Tibial nerve (tissue), 4 donors: ENCODE measurements around the gene DDX39B. TPM values are rescaled to one million over a fixed set of nuclear protein-coding genes. Genes with fewer than 3 reads are reported as not detected.

Source experiments
- DNase-seq, 2 donors: peaks; one replicate each; pipeline ENCODE4 v3.0.0-alpha.2; 2019; ENCODE audit warnings: low spot score in 2 of 2
- H3K27ac ChIP-seq, 4 donors: fragments of 200-600 bp; sonication (generic) in 3 of 4; one replicate each; pipeline ENCODE4 v1.5.1; 2017 to 2019; ENCODE audit warnings: mild to moderate bottlenecking in 1 of 4
- H3K27me3 ChIP-seq, 2 donors: fragments of 200-600 bp; sonication (generic) in 1 of 2; one replicate each; pipeline versions ENCODE4 v1.5.1 to v1.6.0; 2017 to 2019
- H3K36me3 ChIP-seq, 3 donors: fragments of 200-600 bp; sonication (generic); one replicate each; pipeline ENCODE4 v1.5.1; 2018 to 2019
- H3K4me1 ChIP-seq, 4 donors: fragments of 200-600 bp; sonication (generic) in 3 of 4; one replicate each; pipeline ENCODE4 v1.5.1; 2017 to 2019
- H3K4me3 ChIP-seq, 4 donors: fragments of 200-600 bp; sonication (generic) in 3 of 4; one replicate each; pipeline ENCODE4 v1.5.1; 2017 to 2019; ENCODE audit warnings: mild to moderate bottlenecking in 1 of 4, moderate library complexity in 1 of 4
- H3K9me3 ChIP-seq, 4 donors: fragments of 200-600 bp; sonication (generic) in 3 of 4; one replicate each; pipeline ENCODE4 v1.5.1; 2017 to 2019
- EP300 ChIP-seq, 2 donors: sonication (generic); formaldehyde crosslinking; IDR thresholded peaks; one replicate each; pipeline ENCODE4 v1.6.1; 2017; ENCODE audit warnings: antibody characterized with exemption in 2 of 2, mild to moderate bottlenecking in 1 of 2
- POLR2A ChIP-seq, 2 donors: fragments of 450-650 bp; IDR thresholded peaks; one replicate each; pipeline ENCODE4 v1.6.1; 2017; ENCODE audit warnings: antibody characterized with exemption in 2 of 2, mild to moderate bottlenecking in 2 of 2, moderate library complexity in 2 of 2
- WGBS, 2 donors: methylation state at CpG; one replicate each; pipeline ENCODE4 v1.1.5; 2018; 5-methylcytosine and 5-hydroxymethylcytosine counted together
- total RNA-seq, 4 donors: library from RNA; depleted of rRNA; stranded (reverse); fragments of >200 nt; gene quantifications; one replicate each; pipeline ENCODE4 v1.1.0, GENCODE V29; 2016
- TF ChIP-seq, protein P1 (sequence below), 5 experiments: fragments of 200-600 bp in 3 of 5; fragments of 450-650 bp in 2 of 5; sonication (generic) in 3 of 5; IDR thresholded peaks; one replicate each; pipeline ENCODE4 v1.5.1; 2016 to 2019; ENCODE audit warnings: antibody characterized with exemption in 5 of 5, mild to moderate bottlenecking in 3 of 5, moderate library complexity in 2 of 5

The DDX39B gene
- total RNA-seq, 4 donors from 2014 or later, result 306 to 436 (median 358) TPM

DNA sequence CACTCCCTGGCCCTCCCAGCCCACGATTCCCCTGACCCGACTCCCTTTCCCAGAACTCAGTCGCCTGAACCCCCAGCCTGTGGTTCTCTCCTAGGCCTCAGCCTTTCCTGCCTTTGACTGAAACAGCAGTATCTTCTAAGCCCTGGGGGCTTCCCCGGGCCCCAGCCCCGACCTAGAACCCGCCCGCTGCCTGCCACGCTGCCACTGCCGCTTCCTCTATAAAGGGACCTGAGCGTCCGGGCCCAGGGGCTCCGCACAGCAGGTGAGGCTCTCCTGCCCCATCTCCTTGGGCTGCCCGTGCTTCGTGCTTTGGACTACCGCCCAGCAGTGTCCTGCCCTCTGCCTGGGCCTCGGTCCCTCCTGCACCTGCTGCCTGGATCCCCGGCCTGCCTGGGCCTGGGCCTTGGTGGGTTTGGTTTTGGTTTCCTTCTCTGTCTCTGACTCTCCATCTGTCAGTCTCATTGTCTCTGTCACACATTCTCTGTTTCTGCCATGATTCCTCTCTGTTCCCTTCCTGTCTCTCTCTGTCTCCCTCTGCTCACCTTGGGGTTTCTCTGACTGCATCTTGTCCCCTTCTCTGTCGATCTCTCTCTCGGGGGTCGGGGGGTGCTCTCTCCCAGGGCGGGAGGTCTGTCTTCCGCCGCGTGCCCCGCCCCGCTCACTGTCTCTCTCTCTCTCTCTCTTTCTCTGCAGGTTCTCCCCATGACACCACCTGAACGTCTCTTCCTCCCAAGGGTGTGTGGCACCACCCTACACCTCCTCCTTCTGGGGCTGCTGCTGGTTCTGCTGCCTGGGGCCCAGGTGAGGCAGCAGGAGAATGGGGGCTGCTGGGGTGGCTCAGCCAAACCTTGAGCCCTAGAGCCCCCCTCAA is 30.5 kb upstream of the DDX39B start, which contains the start of gene LTA:
TSS of gene LTA (plus strand) at position 249 of the 871 bp plus-strand sequence. CDS start at position 703, 454 bp downstream.
- peak within 1 kb of the TSS in 1 of 4 donors; percentile 29 for H3K4me3 ChIP-seq
- H3K36me3 ChIP-seq, result no peaks in the 10 kb centered on the region
- peaks cover 0 to 6% of the 10 kb centered on the region in 2 donors for H3K27me3 ChIP-seq
- H3K9me3 ChIP-seq, result no peaks in the 10 kb centered on the region
- H3K27ac ChIP-seq, result peak within 1 kb of the TSS in 1 of 4 donors; percentile 79
- no peak for TF ChIP-seq POLR2A (IDR thresholded peaks at IDR 0.05)
- WGBS, 2 donors, result 82 to 83% methylated on average over 27 of the region's 27 CpGs
- H3K4me1 ChIP-seq, result peaks cover 0 to 11% (median 0%) of the 10 kb centered on the region in 4 donors
- DNase-seq, result no peak

DNA sequence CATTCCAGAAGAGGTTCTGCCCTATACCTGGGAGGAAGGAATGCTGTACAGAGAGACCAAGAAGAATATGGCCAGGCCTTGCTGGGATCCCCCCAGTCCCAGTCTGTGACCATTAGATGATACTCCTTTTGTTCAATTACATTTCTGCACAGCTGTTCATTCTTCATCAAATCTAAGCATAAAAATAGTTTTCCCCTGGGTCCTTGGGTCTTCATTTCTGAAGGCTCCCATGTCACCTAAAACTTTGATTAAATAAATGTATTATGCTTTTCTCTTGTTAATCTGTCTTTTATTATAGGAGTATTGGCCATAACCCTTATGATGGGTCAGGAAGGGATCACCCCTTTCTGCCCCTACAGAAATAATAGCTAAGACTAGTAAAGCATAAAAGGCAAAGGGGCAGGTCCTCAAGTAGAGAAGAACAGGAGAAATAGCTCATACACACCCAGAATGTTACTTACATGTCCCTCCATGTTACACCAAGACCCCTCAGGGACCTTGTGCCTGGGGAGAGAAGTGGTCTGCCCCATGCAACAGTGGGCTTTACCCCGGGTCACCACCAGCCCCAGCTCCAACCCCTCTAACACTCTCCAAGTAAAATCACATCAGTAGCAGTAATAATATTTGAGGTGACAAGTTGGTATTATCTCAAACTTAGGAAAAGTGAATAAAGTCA is 28.2 kb upstream of the DDX39B start:
- DNase-seq, result no peak
- TF ChIP-seq EP300 (IDR thresholded peaks at IDR 0.05), result no peak
- TF ChIP-seq, protein P1, sequence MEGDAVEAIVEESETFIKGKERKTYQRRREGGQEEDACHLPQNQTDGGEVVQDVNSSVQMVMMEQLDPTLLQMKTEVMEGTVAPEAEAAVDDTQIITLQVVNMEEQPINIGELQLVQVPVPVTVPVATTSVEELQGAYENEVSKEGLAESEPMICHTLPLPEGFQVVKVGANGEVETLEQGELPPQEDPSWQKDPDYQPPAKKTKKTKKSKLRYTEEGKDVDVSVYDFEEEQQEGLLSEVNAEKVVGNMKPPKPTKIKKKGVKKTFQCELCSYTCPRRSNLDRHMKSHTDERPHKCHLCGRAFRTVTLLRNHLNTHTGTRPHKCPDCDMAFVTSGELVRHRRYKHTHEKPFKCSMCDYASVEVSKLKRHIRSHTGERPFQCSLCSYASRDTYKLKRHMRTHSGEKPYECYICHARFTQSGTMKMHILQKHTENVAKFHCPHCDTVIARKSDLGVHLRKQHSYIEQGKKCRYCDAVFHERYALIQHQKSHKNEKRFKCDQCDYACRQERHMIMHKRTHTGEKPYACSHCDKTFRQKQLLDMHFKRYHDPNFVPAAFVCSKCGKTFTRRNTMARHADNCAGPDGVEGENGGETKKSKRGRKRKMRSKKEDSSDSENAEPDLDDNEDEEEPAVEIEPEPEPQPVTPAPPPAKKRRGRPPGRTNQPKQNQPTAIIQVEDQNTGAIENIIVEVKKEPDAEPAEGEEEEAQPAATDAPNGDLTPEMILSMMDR (IDR thresholded peaks at IDR 0.05), result no peak
- TF ChIP-seq POLR2A (IDR thresholded peaks at IDR 0.05), result no peak
- H3K36me3 ChIP-seq, result no peaks in the 10 kb centered on the region
- H3K4me3 ChIP-seq, result no peak overlapping the region
- no peaks in the 10 kb centered on the region for H3K9me3 ChIP-seq
- H3K27me3 ChIP-seq, result peaks cover 0 to 6% of the 10 kb centered on the region in 2 donors
- peaks cover 0 to 9% (median 0%) of the 10 kb centered on the region in 4 donors for H3K4me1 ChIP-seq
- 82 to 90% methylated on average over 1 of the region's 1 CpG for WGBS, 2 donors
- no peak overlapping the region for H3K27ac ChIP-seq

DNA sequence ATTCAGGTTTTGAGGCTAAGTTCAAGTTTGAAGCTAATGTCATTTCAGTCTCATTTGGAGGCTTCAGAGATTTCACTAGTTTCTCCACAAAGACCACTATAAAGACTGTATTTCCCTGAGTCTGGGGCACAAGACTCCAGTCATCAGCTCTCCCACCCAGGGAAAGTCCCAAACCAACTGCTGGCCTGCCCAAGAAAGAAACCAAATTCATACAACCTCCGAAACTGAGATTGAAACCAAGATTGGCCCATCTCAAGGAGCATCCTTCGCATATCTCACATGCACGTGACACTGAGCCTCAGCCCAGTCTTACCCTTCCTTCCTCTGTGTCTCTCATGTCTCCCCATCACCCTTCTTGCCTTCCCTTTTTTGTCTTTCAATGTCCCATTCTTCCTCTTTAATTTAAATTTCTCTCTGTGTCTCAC is 26.7 kb upstream of the DDX39B start:
- WGBS, 2 donors, result 64 to 73% methylated on average over 3 of the region's 3 CpGs
- Histone ChIP-seq H3K9me3 (no peaks in the 10 kb centered on the region), H3K36me3 (no peaks in the 10 kb centered on the region), H3K27me3 (peaks cover 0 to 6% of the 10 kb centered on the region in 2 donors), H3K4me3 (no peak overlapping the region), H3K4me1 (peaks cover 0 to 3% (median 0%) of the 10 kb centered on the region in 4 donors), H3K27ac (no peak overlapping the region)
- no peak for DNase-seq
- TF ChIP-seq EP300 (IDR thresholded peaks at IDR 0.05), result peak in 1 of 2 donors; percentile 19
- TF ChIP-seq, protein P1 (IDR thresholded peaks at IDR 0.05), result no peak
- TF ChIP-seq POLR2A (IDR thresholded peaks at IDR 0.05), result no peak

DNA sequence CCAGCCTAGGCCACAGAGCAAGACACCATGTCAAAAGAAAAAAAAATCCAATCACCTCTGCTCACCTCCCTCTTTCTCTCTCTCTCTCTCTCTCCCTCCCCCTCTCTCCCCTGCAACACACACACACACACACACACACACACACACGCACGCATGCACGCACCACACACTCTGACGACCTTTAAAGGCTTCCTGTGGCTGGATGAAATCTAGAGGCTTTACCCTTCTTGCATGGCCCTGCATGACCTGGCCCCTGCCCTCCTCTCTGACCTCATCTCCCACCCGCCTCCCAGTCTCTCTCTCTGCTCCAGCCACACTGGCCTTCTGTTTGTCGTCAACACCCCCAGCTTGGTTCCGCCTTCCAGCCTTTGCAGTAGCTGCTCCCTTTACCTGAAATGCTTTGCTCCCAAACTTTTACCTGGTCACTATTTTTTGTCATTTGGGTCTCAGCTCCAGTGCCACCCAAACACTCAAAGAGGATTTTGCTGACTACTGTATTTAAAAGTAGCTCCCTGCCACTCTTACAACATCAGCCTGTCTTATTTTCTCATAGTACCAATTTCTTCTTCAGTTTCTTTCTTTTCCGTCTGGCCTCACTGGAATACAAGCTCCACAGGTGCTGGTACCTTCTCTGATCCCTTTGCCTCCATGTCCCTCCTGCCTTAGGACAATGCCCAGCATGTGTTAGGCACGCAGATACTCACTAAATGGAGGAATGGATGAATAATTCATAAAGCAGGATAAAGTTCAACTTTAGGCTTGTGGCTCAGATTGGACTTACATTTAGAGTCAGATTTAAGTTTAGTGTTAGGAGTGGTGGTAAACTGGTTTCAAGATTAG is 25.9 kb upstream of the DDX39B start:
- Histone ChIP-seq H3K4me1 (peaks cover 0 to 3% (median 0%) of the 10 kb centered on the region in 4 donors), H3K27ac (no peak overlapping the region), H3K9me3 (no peaks in the 10 kb centered on the region), H3K27me3 (peaks cover 0 to 6% of the 10 kb centered on the region in 2 donors), H3K36me3 (no peaks in the 10 kb centered on the region), H3K4me3 (no peak overlapping the region)
- TF ChIP-seq POLR2A (IDR thresholded peaks at IDR 0.05) (no peak), EP300 (IDR thresholded peaks at IDR 0.05) (no peak)
- TF ChIP-seq, protein P1 (IDR thresholded peaks at IDR 0.05), result no peak
- 30 to 31% methylated on average over 8 to 9 of the region's 9 CpGs for WGBS, 2 donors
- no peak for DNase-seq

DNA sequence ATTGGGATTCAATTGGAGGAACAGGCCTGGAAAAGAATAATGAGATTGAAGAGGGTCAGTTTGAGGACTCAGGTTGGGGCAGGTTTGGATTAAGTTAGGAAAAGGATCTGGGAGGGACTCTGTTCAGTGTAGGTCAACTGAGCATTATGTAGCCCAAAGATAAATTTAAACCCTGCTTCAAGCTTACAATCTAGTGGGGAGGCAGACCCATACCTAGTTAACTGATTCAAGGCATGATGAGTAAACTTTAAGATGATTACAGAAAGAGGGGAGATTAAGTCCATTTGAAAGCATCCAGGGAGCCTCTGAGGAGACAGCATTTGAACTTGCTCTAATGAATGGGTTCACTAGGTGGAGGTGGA is 18.9 kb upstream of the DDX39B start:
- H3K9me3 ChIP-seq, result no peaks in the 10 kb centered on the region
- DNase-seq, result no peak
- H3K4me3 ChIP-seq, result no peak overlapping the region
- peak overlapping the region in 3 of 4 donors; percentile 13 to 36 (median 27) for H3K27ac ChIP-seq
- H3K4me1 ChIP-seq, result peaks cover 0 to 29% (median 17%) of the 10 kb centered on the region in 4 donors
- no peaks in the 10 kb centered on the region for H3K27me3 ChIP-seq
- TF ChIP-seq POLR2A (IDR thresholded peaks at IDR 0.05), result no peak
- TF ChIP-seq EP300 (IDR thresholded peaks at IDR 0.05), result no peak
- TF ChIP-seq, protein P1 (IDR thresholded peaks at IDR 0.05), result no peak
- peaks cover 0 to 46% (median 0%) of the 10 kb centered on the region in 3 donors for H3K36me3 ChIP-seq
